Smooth muscle cell (in vitro differentiated cells): ENCODE data around the gene NR1H4. TPM values are rescaled to one million over a fixed set of nuclear protein-coding genes. Genes with fewer than 3 reads are reported as not detected.

ENCODE experiments used
- DNase-seq: peaks from one replicate; lab custom pipeline; 2025; ENCODE audit not compliant: unreplicated experiment; lab: John Stamatoyannopoulos, UW
- H2AFZ ChIP-seq: fragments of 200-600 bp; sonication (generic); 2 replicates; pipeline ENCODE4 v1.6.0; 2016; ENCODE audit warnings: antibody characterized with exemption, low read depth, mild to moderate bottlenecking
- H3F3A ChIP-seq: fragments of 200-600 bp; sonication (generic); 2 replicates; pipeline ENCODE4 v1.6.0; 2017; ENCODE audit warnings: antibody characterized with exemption, low read depth
- H3K27ac ChIP-seq: fragments of 200-600 bp; sonication (generic); 2 replicates; pipeline ENCODE4 v1.5.1; 2016; ENCODE audit warnings: low read depth, mild to moderate bottlenecking
- H3K27me3 ChIP-seq: fragments of 200-600 bp; sonication (generic); 2 replicates; pipeline ENCODE4 v1.6.1; 2016; ENCODE audit warnings: low read depth, mild to moderate bottlenecking
- H3K36me3 ChIP-seq: fragments of 200-600 bp; sonication (generic); 2 replicates; pipeline ENCODE4 v1.5.1; 2016; ENCODE audit warnings: low read depth
- H3K4me1 ChIP-seq: fragments of 200-600 bp; sonication (generic); 2 replicates; pipeline ENCODE4 v1.5.1; 2016; ENCODE audit warnings: low read depth
- H3K4me2 ChIP-seq: fragments of 200-600 bp; sonication (generic); 2 replicates; pipeline ENCODE4 v1.6.0; 2016; ENCODE audit warnings: mild to moderate bottlenecking
- H3K4me3 ChIP-seq: fragments of 200-600 bp; sonication (generic); 2 replicates; pipeline ENCODE4 v1.5.1; 2016; ENCODE audit warnings: mild to moderate bottlenecking
- H3K79me2 ChIP-seq: fragments of 200-600 bp; sonication (generic); 2 replicates; pipeline ENCODE4 v1.6.0; 2016; ENCODE audit warnings: low read depth, mild to moderate bottlenecking
- H3K9ac ChIP-seq: fragments of 200-600 bp; sonication (generic); 2 replicates; pipeline ENCODE4 v1.6.0; 2016; ENCODE audit warnings: low read depth
- H3K9me3 ChIP-seq: fragments of 200-600 bp; sonication (generic); replicated peaks from 2 replicates; pipeline ENCODE4 v1.5.1; 2016; ENCODE audit warnings: low read depth
- H4K20me1 ChIP-seq: fragments of 200-600 bp; sonication (generic); 2 replicates; pipeline ENCODE4 v1.6.0; 2016; ENCODE audit warnings: low read depth
- CTCF ChIP-seq: fragments of 200-600 bp; sonication (generic); IDR thresholded peaks from 2 replicates; pipeline ENCODE4 v1.5.1; 2017; ENCODE audit warnings: borderline replicate concordance, mild to moderate bottlenecking, antibody characterized with exemption; ENCODE audit not compliant: insufficient read depth, poor library complexity, severe bottlenecking
- WGBS: methylation state at CpG from one replicate; pipeline ENCODE4 v1.1.7; 2016; ENCODE audit warnings: low lambda C conversion rate; 5-methylcytosine and 5-hydroxymethylcytosine counted together
- polyA plus RNA-seq: library from polyadenylated mRNA; unstranded; fragments of >200 nt; fragmentation: Nextera tagmentation; extraction: Ambion mirVana; gene quantifications from 2 replicates; pipeline ENCODE4 v1.2.1, GENCODE V29; 2016
- total RNA-seq: library from RNA; depleted of rRNA; stranded (reverse); fragments of >200 nt; gene quantifications from 2 replicates; pipeline ENCODE4 v1.2.3, GENCODE V29; 2014

The NR1H4 gene
- total and polyA plus RNA-seq, 2 experiments from 2014 or later, result not detected

- Histone ChIP-seq H3K79me2 (no peaks in the 10 kb centered on the region), H3K27me3 (no peaks in the 10 kb centered on the region), H4K20me1 (no peaks in the 10 kb centered on the region), H3F3A (no peaks in the 10 kb centered on the region), H3K4me2 (no peak overlapping the region), H3K9me3 (no peaks in the 10 kb centered on the region), H3K27ac (no peak overlapping the region), H3K4me1 (no peaks in the 10 kb centered on the region), H3K9ac (no peak overlapping the region), H2AFZ (no peak overlapping the region), H3K4me3 (no peak overlapping the region), H3K36me3 (no peaks in the 10 kb centered on the region)
- TF ChIP-seq CTCF, result no peak
- WGBS, result 93% methylated on average over 5 of the region's 5 CpGs
- DNase-seq, result no peak
Observed at GRCh38 chr12:100481021-100481420, 7.4 kb downstream of the NR1H4 start.

GRCh38 chr12:100484183-100484886 is 10.7 kb downstream of the NR1H4 start:
- Histone ChIP-seq H3K4me3 (no peak overlapping the region), H4K20me1 (no peaks in the 10 kb centered on the region), H3K4me1 (no peaks in the 10 kb centered on the region), H3K27me3 (no peaks in the 10 kb centered on the region), H3F3A (no peaks in the 10 kb centered on the region), H3K79me2 (no peaks in the 10 kb centered on the region), H3K9me3 (no peaks in the 10 kb centered on the region), H3K27ac (no peak overlapping the region), H3K4me2 (no peak overlapping the region), H3K36me3 (no peaks in the 10 kb centered on the region), H2AFZ (no peak overlapping the region), H3K9ac (no peak overlapping the region)
- WGBS, result 58% methylated on average over 6 of the region's 6 CpGs
- TF ChIP-seq CTCF, result no peak
- no peak for DNase-seq

- H2AFZ ChIP-seq, result no peak overlapping the region
- no peaks in the 10 kb centered on the region for H3F3A ChIP-seq
- H3K4me1 ChIP-seq, result no peaks in the 10 kb centered on the region
- H4K20me1 ChIP-seq, result no peaks in the 10 kb centered on the region
- TF ChIP-seq CTCF, result no peak
- H3K27ac ChIP-seq, result no peak overlapping the region
- H3K4me3 ChIP-seq, result no peak overlapping the region
- no peaks in the 10 kb centered on the region for H3K36me3 ChIP-seq
- no peaks in the 10 kb centered on the region for H3K79me2 ChIP-seq
- no peak overlapping the region for H3K4me2 ChIP-seq
- no peak for DNase-seq
- no peaks in the 10 kb centered on the region for H3K9me3 ChIP-seq
- no peak overlapping the region for H3K9ac ChIP-seq
- no peaks in the 10 kb centered on the region for H3K27me3 ChIP-seq
Observed at GRCh38 chr12:100484891-100485471, 11.3 kb downstream of the NR1H4 start.

GRCh38 chr12:100485983-100486382 is 12.3 kb downstream of the NR1H4 start:
- no peaks in the 10 kb centered on the region for H3K79me2 ChIP-seq
- H3K4me2 ChIP-seq, result no peak overlapping the region
- no peaks in the 10 kb centered on the region for H4K20me1 ChIP-seq
- no peaks in the 10 kb centered on the region for H3K9me3 ChIP-seq
- no peak overlapping the region for H3K27ac ChIP-seq
- no peak overlapping the region for H3K4me3 ChIP-seq
- H3K36me3 ChIP-seq, result no peaks in the 10 kb centered on the region
- no peak overlapping the region for H3K9ac ChIP-seq
- H3K4me1 ChIP-seq, result no peaks in the 10 kb centered on the region
- no peaks in the 10 kb centered on the region for H3F3A ChIP-seq
- WGBS, result 83% methylated on average over 5 of the region's 5 CpGs
- DNase-seq, result no peak
- TF ChIP-seq CTCF, result no peak
- H2AFZ ChIP-seq, result no peak overlapping the region
- no peaks in the 10 kb centered on the region for H3K27me3 ChIP-seq
